Suppressor macrophage (primary cell): Measurements from ENCODE around the gene INSIG2.

ENCODE experiments used
- DNase-seq, 4 experiments: peaks; one replicate each; pipeline ENCODE4 v3.0.0-alpha.2; 2020 to 2022

Gene INSIG2

GRCh38 chr2:118102433-118103082 is 14.3 kb downstream of the INSIG2 start:
- DNase-seq: no peak

- DNase-seq: peak; percentile 56 to 78 (median 70)
Observed at GRCh38 chr2:118103951-118104940, 16.0 kb downstream of the INSIG2 start.

- peak in 1 of 4 experiments; percentile 24 for DNase-seq
Observed at GRCh38 chr2:118105497-118105896, 17.2 kb downstream of the INSIG2 start.

- DNase-seq: no peak
Observed at GRCh38 chr2:118106926-118107325, 18.7 kb downstream of the INSIG2 start.

- DNase-seq: no peak
Observed at GRCh38 chr2:118110310-118110709, 22.0 kb downstream of the INSIG2 start.

GRCh38 chr2:118110991-118111390 is 22.7 kb downstream of the INSIG2 start:
- DNase-seq: no peak

GRCh38 chr2:118112771-118113334 is 24.6 kb downstream of the INSIG2 start:
- peak in 2 of 4 experiments; percentile 12 to 32 for DNase-seq

GRCh38 chr2:118114863-118115262 is 26.6 kb downstream of the INSIG2 start:
- no peak for DNase-seq

GRCh38 chr2:118115761-118116160 is 27.5 kb downstream of the INSIG2 start:
- no peak for DNase-seq

GRCh38 chr2:118118479-118118878 is 30.2 kb downstream of the INSIG2 start:
- DNase-seq: no peak

- peak in 1 of 4 experiments; percentile 12 for DNase-seq
Observed at GRCh38 chr2:118119158-118119727, 31.0 kb downstream of the INSIG2 start.

- DNase-seq: no peak
Observed at GRCh38 chr2:118119761-118120400, 31.6 kb downstream of the INSIG2 start.

GRCh38 chr2:118120401-118120780 is 32.1 kb downstream of the INSIG2 start:
- DNase-seq: no peak

GRCh38 chr2:118121101-118121500 is 32.8 kb downstream of the INSIG2 start:
- DNase-seq: no peak

- DNase-seq: peak in 2 of 4 experiments; percentile 17 to 24
Observed at GRCh38 chr2:118121986-118122524, 33.8 kb downstream of the INSIG2 start.

- peak; percentile 49 to 81 (median 65) for DNase-seq
Observed at GRCh38 chr2:118122594-118123281, 34.5 kb downstream of the INSIG2 start.

GRCh38 chr2:118123561-118124232 is 35.4 kb downstream of the INSIG2 start:
- DNase-seq: peak in 3 of 4 experiments; percentile 31 to 60 (median 35)

- peak; percentile 69 to 80 (median 78) for DNase-seq
Observed at GRCh38 chr2:118124288-118124891, 36.1 kb downstream of the INSIG2 start.

- no peak for DNase-seq
Observed at GRCh38 chr2:118127250-118127649, 39.0 kb downstream of the INSIG2 start.

- DNase-seq: no peak
Observed at GRCh38 chr2:118128826-118129225, 40.6 kb downstream of the INSIG2 start.
